Lower leg skin (tissue), 3 donors: ENCODE results near the gene PCCA.

ENCODE experiments used
- POLR2A ChIP-seq, 2 donors: fragments of 450-650 bp; IDR thresholded peaks; one replicate each; pipeline ENCODE4 v1.6.1; 2016 to 2017; ENCODE audit warnings: antibody characterized with exemption in 2 of 2, mild to moderate bottlenecking in 1 of 2, moderate library complexity in 1 of 2
- TF ChIP-seq, protein P1 (sequence below), 3 donors: fragments of 450-650 bp; IDR thresholded peaks; one replicate each; pipeline ENCODE4 v1.5.1; 2016; ENCODE audit warnings: antibody characterized with exemption in 3 of 3, mild to moderate bottlenecking in 3 of 3, moderate library complexity in 2 of 3

DNA sequence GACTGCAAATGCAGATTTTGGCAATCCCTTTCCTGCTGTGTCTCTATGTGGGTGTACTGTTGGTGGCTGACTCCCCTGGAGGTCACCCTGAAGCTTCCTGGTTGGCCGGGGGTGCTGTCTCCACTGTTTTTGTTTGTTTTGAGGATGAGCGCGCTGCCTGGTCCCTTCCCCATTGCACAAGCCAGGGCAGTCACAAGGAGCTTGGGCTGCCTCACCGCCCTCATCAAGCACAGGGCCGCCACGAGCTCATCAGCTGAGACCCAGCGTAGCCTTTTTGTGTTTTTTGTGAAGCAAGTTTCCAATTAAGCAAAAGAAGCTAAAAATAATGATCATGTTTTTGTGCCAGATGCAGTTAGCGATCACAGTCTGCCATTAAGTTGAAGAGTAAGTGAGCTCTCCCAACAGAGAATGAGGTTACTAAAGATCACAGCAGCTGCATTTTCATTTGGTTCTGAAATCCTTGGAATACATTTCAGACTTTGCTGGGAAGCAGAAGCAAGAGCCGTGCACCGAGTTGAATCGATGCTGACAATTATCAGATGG is 441.8 kb downstream of the PCCA start:
- no peak for TF ChIP-seq POLR2A (IDR thresholded peaks at IDR 0.05)
- TF ChIP-seq, protein P1, sequence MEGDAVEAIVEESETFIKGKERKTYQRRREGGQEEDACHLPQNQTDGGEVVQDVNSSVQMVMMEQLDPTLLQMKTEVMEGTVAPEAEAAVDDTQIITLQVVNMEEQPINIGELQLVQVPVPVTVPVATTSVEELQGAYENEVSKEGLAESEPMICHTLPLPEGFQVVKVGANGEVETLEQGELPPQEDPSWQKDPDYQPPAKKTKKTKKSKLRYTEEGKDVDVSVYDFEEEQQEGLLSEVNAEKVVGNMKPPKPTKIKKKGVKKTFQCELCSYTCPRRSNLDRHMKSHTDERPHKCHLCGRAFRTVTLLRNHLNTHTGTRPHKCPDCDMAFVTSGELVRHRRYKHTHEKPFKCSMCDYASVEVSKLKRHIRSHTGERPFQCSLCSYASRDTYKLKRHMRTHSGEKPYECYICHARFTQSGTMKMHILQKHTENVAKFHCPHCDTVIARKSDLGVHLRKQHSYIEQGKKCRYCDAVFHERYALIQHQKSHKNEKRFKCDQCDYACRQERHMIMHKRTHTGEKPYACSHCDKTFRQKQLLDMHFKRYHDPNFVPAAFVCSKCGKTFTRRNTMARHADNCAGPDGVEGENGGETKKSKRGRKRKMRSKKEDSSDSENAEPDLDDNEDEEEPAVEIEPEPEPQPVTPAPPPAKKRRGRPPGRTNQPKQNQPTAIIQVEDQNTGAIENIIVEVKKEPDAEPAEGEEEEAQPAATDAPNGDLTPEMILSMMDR (IDR thresholded peaks at IDR 0.05), result no peak
